COLO668 (cell line): ENCODE data around the gene TGFB2.

Experiments used
- DNase-seq: peaks from one replicate; lab custom pipeline; 2025; ENCODE audit not compliant: unreplicated experiment; lab: John Stamatoyannopoulos, UW

TGFB2 gene

GRCh38 chr1:218383681-218384080 is 38.5 kb downstream of the TGFB2 start:
- DNase-seq, result no peak

DNA sequence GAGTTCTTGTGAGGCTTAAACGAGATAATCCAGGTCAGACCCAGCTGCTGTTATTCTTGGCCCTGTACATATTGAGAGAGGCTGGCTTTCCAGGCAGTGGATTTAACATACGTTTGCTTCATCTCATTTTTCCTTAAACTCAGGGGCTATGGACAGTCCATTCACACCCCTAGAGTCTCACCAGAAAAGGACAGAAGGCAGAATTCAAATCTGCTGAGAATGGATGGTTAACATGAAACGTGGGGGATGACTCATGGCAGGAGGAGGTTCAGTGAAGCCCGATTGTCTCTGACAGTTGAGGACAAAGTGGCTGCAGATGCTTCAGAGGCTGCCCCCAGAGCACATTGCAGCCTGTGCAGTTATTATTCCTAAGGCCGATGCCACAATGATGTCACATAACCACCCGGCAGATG is 39.5 kb downstream of the TGFB2 start:
- DNase-seq, result peak; percentile 85

- no peak for DNase-seq
These were observed 43.5 kb downstream of the TGFB2 start for GRCh38 chr1:218388591-218388990.

DNA sequence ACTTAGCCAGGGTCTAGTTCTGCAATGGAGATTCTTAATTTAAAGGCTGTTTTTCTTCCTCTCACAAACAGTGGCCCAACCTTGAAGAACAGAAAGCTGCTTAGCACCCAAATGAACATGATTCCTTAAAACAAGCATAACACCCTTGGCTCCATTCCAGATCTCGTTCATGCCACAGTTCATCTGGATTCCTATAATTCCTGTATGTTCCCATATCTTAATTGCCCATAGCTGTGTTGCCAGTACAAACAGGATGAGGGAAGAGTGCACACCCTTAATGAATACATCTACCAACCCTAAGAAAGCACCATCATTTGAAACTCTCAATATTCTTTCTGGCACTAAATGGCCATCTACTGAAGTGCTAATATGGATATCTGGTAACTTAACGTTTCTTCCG is 45.5 kb downstream of the TGFB2 start:
- DNase-seq, result no peak

DNA sequence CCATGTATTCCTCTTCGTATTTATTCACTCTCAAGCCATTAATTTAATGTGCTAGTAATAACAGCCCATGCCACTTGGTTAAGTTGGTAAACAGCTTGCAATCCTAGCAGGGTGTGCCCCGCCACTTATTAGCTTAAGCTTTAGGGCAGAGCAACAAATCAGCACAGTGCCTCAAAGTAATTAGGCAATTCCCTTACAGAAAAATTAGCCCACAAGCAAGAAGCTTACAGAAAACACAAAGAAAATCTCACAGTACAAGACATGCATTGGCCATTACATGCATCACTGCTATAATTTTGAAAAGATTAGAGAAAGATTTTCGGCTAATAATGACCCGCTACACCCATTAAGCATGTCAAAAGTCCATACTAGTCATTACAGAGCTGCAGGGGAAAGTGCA is 47.6 kb downstream of the TGFB2 start:
- no peak for DNase-seq

DNA sequence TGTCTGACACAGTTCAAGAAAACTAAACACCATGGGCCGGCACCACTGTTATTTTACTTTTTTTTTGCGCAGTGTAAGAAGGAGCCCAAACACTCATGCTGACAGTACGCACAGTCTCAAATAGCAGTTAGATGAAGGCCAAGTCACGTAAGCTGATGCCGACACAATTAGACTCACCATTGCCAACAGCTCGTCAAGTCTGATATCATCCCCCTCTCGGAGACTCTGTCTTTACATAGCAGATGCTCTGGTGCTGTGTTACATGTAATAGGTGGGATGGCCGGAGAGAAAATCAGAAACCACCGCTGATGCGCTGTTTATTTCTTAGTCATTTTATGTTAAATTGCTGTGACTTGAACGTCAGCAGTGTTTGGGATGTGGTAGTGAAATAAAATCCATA is 49.3 kb downstream of the TGFB2 start:
- DNase-seq, result no peak

DNA sequence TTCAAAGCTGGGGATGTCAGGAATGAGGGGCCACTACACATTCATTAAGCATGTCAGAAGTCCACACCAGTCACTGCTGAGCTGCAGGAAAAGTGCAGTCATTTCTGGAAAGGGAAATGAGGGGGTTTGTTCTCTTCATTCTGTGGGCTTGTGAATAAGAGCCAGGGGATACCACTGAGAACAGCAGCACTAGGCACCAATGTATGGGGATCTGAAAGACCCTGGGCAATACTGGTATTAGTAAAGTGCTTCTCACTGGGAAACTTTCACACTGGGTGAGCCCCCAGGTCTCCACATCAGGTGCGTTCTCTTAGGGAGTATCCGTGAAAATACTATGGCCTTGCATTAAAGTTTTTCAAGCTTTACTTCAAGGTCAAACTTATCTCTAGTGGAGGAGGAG is 49.9 kb downstream of the TGFB2 start:
- DNase-seq, result no peak

GRCh38 chr1:218395916-218396315 is 50.8 kb downstream of the TGFB2 start:
- DNase-seq, result no peak

DNA sequence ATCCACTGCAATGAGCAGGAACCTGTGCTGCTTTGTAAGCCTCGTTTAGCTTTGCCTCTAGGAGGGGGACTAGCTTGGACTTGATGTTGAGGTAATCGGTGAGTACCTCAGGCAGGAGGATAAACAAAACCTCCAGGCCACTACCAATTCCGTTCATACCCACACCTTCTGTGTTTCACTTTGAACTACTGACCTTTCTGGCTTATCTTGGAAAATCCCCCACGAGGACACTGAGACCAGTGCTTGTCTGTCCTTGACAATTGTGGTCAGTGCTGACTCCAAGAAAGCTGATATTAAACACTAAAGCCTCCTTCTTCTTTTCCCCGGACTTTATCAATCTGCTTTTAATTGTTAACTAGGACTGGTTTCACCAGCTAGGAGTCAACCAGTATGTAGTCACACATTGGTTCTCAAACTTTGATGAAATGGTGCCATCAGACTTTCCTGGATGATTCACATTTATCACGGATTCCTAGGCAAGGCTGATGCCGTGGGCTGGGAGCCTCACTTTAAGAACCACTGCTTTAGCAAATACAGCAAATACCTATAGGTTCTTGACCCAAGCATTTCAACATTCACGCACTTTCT is 52.7 kb downstream of the TGFB2 start:
- no peak for DNase-seq

GRCh38 chr1:218400624-218401023 is 55.5 kb downstream of the TGFB2 start:
- DNase-seq, result no peak

- DNase-seq, result no peak
These were observed 56.4 kb downstream of the TGFB2 start for GRCh38 chr1:218401441-218401997.

DNA sequence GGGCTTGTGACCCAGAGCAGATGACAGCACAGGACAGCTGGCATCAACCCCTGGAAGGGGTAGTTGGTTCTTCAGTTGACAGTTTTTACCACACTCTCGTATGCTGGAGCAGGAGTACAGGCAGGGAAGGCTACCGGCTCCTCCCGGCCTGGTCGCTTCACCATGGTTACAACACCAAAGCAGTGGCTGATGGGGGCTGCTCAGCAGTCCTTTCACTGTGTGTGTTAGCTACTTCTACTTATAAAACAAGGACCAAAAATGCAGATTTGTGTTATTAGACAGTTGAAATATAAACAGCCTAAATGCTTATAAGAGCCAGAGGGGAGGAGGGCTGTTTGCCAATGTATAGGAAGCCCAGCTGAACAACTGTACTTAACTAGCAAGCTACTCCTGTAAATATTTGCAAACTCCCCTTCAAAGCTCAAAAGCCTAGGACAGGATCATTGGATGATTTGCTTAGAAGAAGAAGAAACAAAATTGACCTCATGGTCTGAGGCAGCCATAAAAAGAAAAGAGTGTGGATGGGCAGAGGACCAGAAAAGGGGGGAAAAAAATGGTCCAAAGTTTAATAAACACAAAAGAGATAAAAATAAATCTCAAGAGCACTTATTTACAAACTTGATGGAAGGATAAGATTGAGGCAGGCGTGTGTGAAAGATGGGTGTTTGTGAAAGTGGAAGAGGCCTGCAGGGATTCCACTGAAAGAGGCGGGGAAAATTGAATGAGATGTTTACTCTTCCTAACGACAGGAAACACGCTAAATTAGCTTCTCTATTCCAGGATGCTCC is 57.1 kb downstream of the TGFB2 start:
- DNase-seq, result peak; percentile 67

GRCh38 chr1:218402786-218403120 is 57.6 kb downstream of the TGFB2 start:
- peak; percentile 37 for DNase-seq

GRCh38 chr1:218403300-218403699 is 58.2 kb downstream of the TGFB2 start:
- no peak for DNase-seq

DNA sequence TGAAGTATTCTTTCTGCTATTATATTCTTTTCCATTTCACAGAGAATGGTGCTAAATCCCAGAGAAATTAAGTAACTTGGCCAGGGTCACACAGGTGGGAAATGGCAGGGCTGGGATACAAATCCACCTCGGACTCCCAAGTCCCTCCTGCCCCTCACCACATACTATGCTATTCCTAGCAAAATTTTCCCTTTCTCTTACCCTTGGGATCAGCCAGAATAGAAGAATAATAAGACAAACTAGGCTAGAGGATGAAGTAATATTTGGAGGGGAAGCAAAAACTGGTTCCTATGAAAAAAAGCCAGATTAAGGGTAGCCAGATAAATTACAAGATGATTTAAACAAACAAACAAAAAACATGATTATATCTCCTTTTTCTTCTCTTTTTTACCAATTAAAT is 62.5 kb downstream of the TGFB2 start:
- DNase-seq, result no peak

GRCh38 chr1:218408135-218408534 is 63.0 kb downstream of the TGFB2 start:
- DNase-seq, result no peak

DNA sequence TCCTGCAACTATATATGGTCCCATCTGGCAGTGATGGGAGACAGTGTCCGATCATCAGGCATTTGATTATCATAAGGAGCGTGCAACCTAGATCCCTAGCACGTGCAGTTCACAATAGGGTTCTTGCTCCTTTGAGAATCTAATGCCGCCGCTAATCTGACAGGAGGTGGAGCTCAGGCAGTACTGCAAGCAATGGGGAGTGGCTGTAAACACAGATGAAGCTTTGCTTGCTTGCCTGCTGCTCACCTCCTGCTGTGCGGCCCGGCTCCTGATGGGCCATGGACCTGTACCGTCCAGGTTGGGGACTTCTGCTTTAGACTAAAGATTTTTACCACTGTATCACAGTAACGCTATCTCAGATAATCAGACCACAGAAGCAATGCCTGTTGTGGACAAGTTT is 63.8 kb downstream of the TGFB2 start:
- DNase-seq, result no peak

GRCh38 chr1:218409946-218410510 is 64.9 kb downstream of the TGFB2 start:
- DNase-seq, result no peak

DNA sequence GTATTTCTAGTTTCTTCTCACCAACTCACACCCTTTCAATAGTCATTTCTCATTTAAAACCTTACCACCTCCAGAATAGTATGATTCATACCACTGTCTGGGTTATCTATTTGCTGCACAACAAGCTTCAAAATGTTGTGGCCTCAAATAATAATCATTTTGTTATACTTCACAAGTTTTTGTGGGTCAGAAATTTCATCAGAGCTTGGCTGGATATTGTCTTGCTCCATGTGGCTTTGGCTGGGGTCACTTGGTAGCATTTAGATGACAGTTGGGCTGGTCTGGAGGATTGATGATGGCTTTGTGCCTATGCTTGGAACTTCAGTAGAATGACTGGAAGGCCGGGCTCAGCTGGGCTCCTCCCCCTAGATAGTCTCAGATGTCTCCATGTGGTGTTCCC is 66.0 kb downstream of the TGFB2 start:
- no peak for DNase-seq

- no peak for DNase-seq
These were observed 67.0 kb downstream of the TGFB2 start for GRCh38 chr1:218412171-218412570.

DNA sequence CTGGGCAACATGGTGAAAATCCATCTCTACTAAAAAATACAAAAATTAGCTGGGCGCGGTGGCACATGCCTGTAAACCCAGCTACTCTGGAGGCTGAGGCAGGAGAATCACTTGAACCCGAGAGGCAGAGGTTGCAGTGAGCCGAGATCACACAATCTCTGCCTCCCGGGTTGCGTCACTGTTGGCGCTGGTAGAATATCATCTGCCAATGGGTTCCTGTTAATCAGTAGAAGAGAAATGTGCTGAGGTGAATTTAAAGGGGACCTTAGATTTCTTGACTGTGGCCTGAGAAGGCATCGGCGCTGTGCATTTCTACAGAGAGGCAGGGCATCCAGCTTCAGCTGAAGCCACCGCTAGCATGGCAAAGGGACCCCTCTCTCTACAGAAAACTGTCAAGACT is 68.0 kb downstream of the TGFB2 start:
- DNase-seq, result no peak

GRCh38 chr1:218414060-218414728 is 69.1 kb downstream of the TGFB2 start:
- DNase-seq, result no peak
